Measurements from ENCODE around the gene RPIA. TPM values are rescaled to one million over a fixed set of nuclear protein-coding genes. Genes with fewer than 3 reads are reported as not detected.

RPIA gene
- total and polyA plus RNA-seq, 2 of the 13 experiments (the other 11 are each of a cell fraction or from before 2014, with no cell fraction given), result 13.3 to 23.9 TPM

DNA sequence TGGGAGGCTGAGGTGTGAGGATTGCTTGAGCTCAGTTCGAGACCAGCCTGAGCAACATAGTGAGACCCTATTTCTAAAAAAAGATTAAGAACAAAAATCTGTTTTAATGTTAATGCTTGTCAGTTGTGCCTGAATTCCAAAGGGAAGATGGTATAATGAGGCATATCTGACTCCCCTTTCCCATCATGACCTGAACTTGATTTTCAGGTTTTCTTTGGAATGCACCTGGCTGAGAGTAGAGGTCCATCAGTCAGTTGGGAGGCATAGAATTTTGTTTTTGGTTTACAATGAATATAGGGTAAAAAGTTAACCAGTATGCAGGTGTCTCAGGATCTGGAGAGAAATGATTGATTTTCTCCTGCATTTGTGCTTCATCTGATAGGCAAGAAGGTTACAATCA lies 20.4 kb downstream of the RPIA start:
- TF ChIP-seq ZNF773 (CRISPR knock-in tag; IDR thresholded peaks at IDR 0.05; ENCODE audit: borderline replicate concordance), result no peak
- TF ChIP-seq KAT2B (IDR thresholded peaks at IDR 0.05; ENCODE audit: borderline replicate concordance, low read depth, low read length), result no peak
- no peak for TF ChIP-seq NFIC (IDR thresholded peaks at IDR 0.05; ENCODE audit: low read length)
- TF ChIP-seq ZNF550 (CRISPR knock-in tag; IDR thresholded peaks at IDR 0.05; ENCODE audit: borderline replicate concordance), result no peak
- TF ChIP-seq RXRA (CRISPR knock-in tag; IDR thresholded peaks at IDR 0.05), result no peak
- TF ChIP-seq ZFP36L2 (CRISPR knock-in tag; IDR thresholded peaks at IDR 0.05), result no peak
- TF ChIP-seq CREBL2 (CRISPR knock-in tag; IDR thresholded peaks at IDR 0.05; ENCODE audit: borderline replicate concordance), result no peak
- TF ChIP-seq GATAD1 (CRISPR knock-in tag; IDR thresholded peaks at IDR 0.05), result no peak
- no peak for TF ChIP-seq ZFX (CRISPR knock-in tag; IDR thresholded peaks at IDR 0.05; ENCODE audit: low read depth)
- no peak for TF ChIP-seq U2AF2 (IDR thresholded peaks at IDR 0.05; ENCODE audit: low read depth, low read length)
- TF ChIP-seq, protein P1, sequence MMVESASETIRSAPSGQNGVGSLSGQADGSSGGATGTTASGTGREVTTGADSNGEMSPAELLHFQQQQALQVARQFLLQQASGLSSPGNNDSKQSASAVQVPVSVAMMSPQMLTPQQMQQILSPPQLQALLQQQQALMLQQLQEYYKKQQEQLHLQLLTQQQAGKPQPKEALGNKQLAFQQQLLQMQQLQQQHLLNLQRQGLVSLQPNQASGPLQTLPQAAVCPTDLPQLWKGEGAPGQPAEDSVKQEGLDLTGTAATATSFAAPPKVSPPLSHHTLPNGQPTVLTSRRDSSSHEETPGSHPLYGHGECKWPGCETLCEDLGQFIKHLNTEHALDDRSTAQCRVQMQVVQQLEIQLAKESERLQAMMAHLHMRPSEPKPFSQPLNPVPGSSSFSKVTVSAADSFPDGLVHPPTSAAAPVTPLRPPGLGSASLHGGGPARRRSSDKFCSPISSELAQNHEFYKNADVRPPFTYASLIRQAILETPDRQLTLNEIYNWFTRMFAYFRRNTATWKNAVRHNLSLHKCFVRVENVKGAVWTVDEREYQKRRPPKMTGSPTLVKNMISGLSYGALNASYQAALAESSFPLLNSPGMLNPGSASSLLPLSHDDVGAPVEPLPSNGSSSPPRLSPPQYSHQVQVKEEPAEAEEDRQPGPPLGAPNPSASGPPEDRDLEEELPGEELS (CRISPR knock-in tag; IDR thresholded peaks at IDR 0.05), result no peak
- Histone ChIP-seq H4K20me1 (ENCODE audit: insufficient read depth, low read length) (no peaks in the 10 kb centered on the region), H2AFZ (ENCODE audit: low read length) (no peak overlapping the region), H3K36me3 (replicated peaks in 1 of 2; ENCODE audit: control insufficient read depth in 1 of 2, insufficient read depth in 2 of 2, low read length in 2 of 2) (peaks cover 2 to 5% of the 10 kb centered on the region in 2 experiments; a peak in 1 of 5 replicates), H3K4me1 (ENCODE audit: insufficient read depth, low read length) (peaks cover 28% of the 10 kb centered on the region), H3K4me3 (replicated peaks in 1 of 3; ENCODE audit: insufficient read depth in 1 of 3, low read depth in 2 of 3, low read length in 3 of 3) (no peak overlapping the region), H3K4me2 (ENCODE audit: low read depth, low read length) (no peak overlapping the region), H3K27me3 (ENCODE audit: control insufficient read depth in 1 of 2, insufficient read depth in 2 of 2, low read length in 2 of 2) (no peaks in the 10 kb centered on the region), H3K79me2 (ENCODE audit: insufficient read depth, low read length) (peaks cover 8% of the 10 kb centered on the region), H3K27ac (ENCODE audit: extremely low read length, insufficient read depth, low read length) (no peak overlapping the region), H3K9me3 (ENCODE audit: low read length) (no peaks in the 10 kb centered on the region), H3K9ac (ENCODE audit: insufficient read depth, low read depth, low read length) (no peak overlapping the region)
- DNase-seq (ENCODE audit: low spot score) (no peak), ATAC-seq (no peak), FAIRE-seq (no peak)
- 97% methylated on average over 1 of the region's 1 CpG for WGBS (ENCODE audit: low lambda C conversion rate)
- BruUV-seq (replicated peaks), result no TSS peak
- ChIA-PET CTCF (ENCODE audit: low intra/inter-chr PET ratio, low total read pairs) (no interaction called here), POLR2A (interaction anchor here (1.1 kb wide), 1 partner anchor 20 kb away, joined by 3 read pairs; the partner anchor contains the start of gene RPIA)
- in situ Hi-C loops (cut with HindIII; ENCODE audit: extremely low pct_ligation_motif_present, low pct_unique_long_range_greater_than_20kb) (no loop called here), intact Hi-C loops (cut with micrococcal nuclease; ENCODE audit: unreplicated experiment) (no loop called here)

Measured in HepG2 (cell line).